A549 (cell line): ENCODE results near the gene OR8B8. TPM values are rescaled to one million over a fixed set of nuclear protein-coding genes. Genes with fewer than 3 reads are reported as not detected.
"Not testable (repeated sequence)": the region's sequence is repeated elsewhere in the genome, so short reads cannot be mapped to it uniquely, and the experiment has no call there.

Experiments used
- ATAC-seq, 2 experiments: fragments of 200-7000 bp in 1 of 2; fragments of >200 bp in 1 of 2; cut with Nextera tagmentation in 1 of 2; cut with Tn5 transposase in 1 of 2; 3 replicates each; pipeline versions ENCODE4 v1.8.0 to v1.9.1; 2018 to 2020; ENCODE audit warnings: mild to moderate bottlenecking in 1 of 2, moderate library complexity in 1 of 2
- CTCF ChIA-PET: fragments of 300-600 bp; sonication (Branson Sonifier 250); formaldehyde crosslinking; extraction: SDS; loops from one replicate; lab custom pipeline; 2021; ENCODE audit warnings: antibody characterized with exemption, inconsistent platforms; lab: Yijun Ruan, JAX
- POLR2A ChIA-PET: fragments of 350-600 bp; formaldehyde crosslinking; extraction: SDS; loops from one replicate; lab custom pipeline; 2021; ENCODE audit warnings: antibody characterized with exemption, inconsistent platforms; lab: Yijun Ruan, JAX
- DNase-seq, 2 experiments: peaks; one replicate each; pipeline versions ENCODE4 v3.0.0 to v3.0.0-alpha.2; 2011 to 2016; ENCODE audit warnings: low read depth in 1 of 2, low spot score in 1 of 2
- FAIRE-seq: peaks from 2 replicates; lab custom pipeline; 2011; peaks lifted over from hg19 to GRCh38; lab: Jason Lieb, UNC
- H3K27ac ChIP-seq, 2 experiments: fragments of >200 bp; sonication (Bioruptor Twin); formaldehyde crosslinking; 3 replicates each; pipeline ENCODE4 v1.5.1; 2016 to 2017
- H3K4me1 ChIP-seq: fragments of >200 bp; sonication (Bioruptor Twin); formaldehyde crosslinking; 3 replicates; pipeline ENCODE4 v1.6.1; 2016
- H3K4me2 ChIP-seq: fragments of >200 bp; sonication (Bioruptor Twin); formaldehyde crosslinking; 3 replicates; pipeline ENCODE4 v1.6.1; 2016
- H3K4me3 ChIP-seq: fragments of >200 bp; sonication (Bioruptor Twin); formaldehyde crosslinking; 3 replicates; pipeline ENCODE4 v1.5.1; 2016
- H3K9me3 ChIP-seq: fragments of >200 bp; sonication (Bioruptor Twin); formaldehyde crosslinking; 3 replicates; pipeline ENCODE4 v1.6.1; 2016
- HDAC2 ChIP-seq: fragments of 200-600 bp; sonication (generic); IDR thresholded peaks from 2 replicates; pipeline ENCODE4 v1.6.1; 2016
- NFE2L2 ChIP-seq: fragments of 150-350 bp; conservative IDR thresholded peaks from 2 replicates; pipeline ENCODE4 v1.6.1; 2014; ENCODE audit warnings: low read length
- RAD21 ChIP-seq, 2 experiments: fragments of >200 bp in 1 of 2; sonication (Bioruptor Twin) in 1 of 2; formaldehyde crosslinking in 1 of 2; IDR thresholded peaks in 1 of 2; conservative IDR thresholded peaks in 1 of 2; 2 replicates in 1 of 2; 3 replicates in 1 of 2; pipeline ENCODE4 v1.6.1; 2012 to 2018; ENCODE audit warnings: inconsistent platforms in 1 of 2
- WGBS: methylation state at CpG from one replicate; pipeline ENCODE4 v1.1.6; 2017; ENCODE audit errors: missing lambda C conversion rate; 5-methylcytosine and 5-hydroxymethylcytosine counted together
- polyA plus RNA-seq, 4 experiments: library from polyadenylated mRNA; depleted of rRNA in 3 of 4; stranded (reverse); fragments of >200 nt; fragmentation: RNase III in 1 of 4; extraction: RNeasy Plus Mini Kit Qiagen cat#74134 plus additional on column Dnase treatment in 1 of 4; gene quantifications; 2 replicates in 3 of 4; 3 replicates in 1 of 4; pipeline ENCODE4 v1.2.3, GENCODE V29; 2011 to 2017

The OR8B8 gene
- polyA plus RNA-seq, 2 of the 4 experiments (the other 2 are of a cell fraction): not detected

DNA sequence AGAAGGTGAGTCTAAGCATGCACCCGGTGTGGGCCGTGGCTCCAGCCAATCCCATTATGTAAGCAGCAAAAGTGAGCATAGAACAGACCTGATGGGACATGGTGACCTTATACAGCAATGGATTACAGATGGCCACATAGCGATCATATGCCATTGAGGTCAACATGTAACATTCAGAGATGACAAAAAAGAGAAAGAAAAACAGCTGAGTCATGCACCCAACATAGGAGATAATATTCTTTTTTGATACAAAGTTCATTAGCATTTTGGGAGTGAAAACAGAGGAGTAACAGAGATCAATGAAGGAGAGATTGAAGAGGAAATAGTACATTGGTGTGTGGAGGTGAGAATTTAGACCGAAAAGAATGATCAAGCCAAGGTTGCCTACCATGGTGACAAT, 48.6 kb downstream of the OR8B8 start:
- FAIRE-seq, CTCF ChIA-PET, H3K4me3 ChIP-seq, H3K9me3 ChIP-seq, H3K4me2 ChIP-seq, DNase-seq, H3K4me1 ChIP-seq, ATAC-seq, H3K27ac ChIP-seq, POLR2A ChIA-PET: not testable (repeated sequence)
- 50% methylated on average over 2 of the region's 4 CpGs for WGBS
- TF ChIP-seq NFE2L2: peak; percentile 47; the same call in 1 of the 2 replicates

DNA sequence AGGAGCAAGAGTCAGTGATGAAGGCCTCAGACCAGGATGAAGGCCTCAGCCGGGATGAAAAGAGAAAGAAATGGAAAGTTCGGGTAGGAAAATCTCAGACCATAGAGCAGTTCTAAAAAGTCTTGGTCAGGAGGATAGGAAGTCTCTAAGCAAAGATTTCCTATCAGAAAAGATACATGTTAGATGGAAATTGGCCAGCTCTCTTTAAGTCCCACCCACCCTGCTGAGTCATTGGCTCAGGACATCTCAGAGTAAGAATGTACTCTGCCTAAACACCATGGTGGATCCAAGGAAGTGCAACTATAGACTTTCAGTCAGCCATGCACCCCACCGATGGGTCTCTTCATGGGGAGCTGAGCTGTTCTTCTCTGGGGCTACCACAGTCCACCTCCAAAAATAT, 51.1 kb downstream of the OR8B8 start:
- H3K27ac ChIP-seq: no peak overlapping the region
- no peaks in the 10 kb centered on the region for H3K9me3 ChIP-seq
- TF ChIP-seq RAD21 (conservative IDR thresholded peaks at IDR 0.05 in 1 of 2, IDR thresholded peaks at IDR 0.05 in 1 of 2): no peak
- no peak for TF ChIP-seq HDAC2
- H3K4me3 ChIP-seq: no peak overlapping the region
- 0 out of 6 replicates have a peak, but pooled peaks of 1 of the 2 experiments have one; percentile 44 for ATAC-seq
- H3K4me2 ChIP-seq: no peak overlapping the region
- POLR2A ChIA-PET: no interaction called here
- DNase-seq: peak in 1 of 2 experiments; percentile 27
- CTCF ChIA-PET: no interaction called here
- WGBS: 32% methylated on average over 3 of the region's 3 CpGs
- no peaks in the 10 kb centered on the region for H3K4me1 ChIP-seq
- FAIRE-seq: no peak

Other genes starting within 250 kb of the OR8B8 start
- gene OR8G1, start 204.6 kb downstream of the OR8B8 start, polyA plus RNA-seq (2011; rRNA removed): not detected in 2 replicates
- not detected in 3 replicates for gene OR8G1, start 204.6 kb downstream of the OR8B8 start, polyA plus RNA-seq (2017; fragmentation: RNase III; extraction: RNeasy Plus Mini Kit Qiagen cat#74134 plus additional on column Dnase treatment)
- gene OR8G5, start 189.3 kb downstream of the OR8B8 start, polyA plus RNA-seq (2011; rRNA removed): not detected in 2 replicates
- not detected in 3 replicates for gene OR8G5, start 189.3 kb downstream of the OR8B8 start, polyA plus RNA-seq (2017; fragmentation: RNase III; extraction: RNeasy Plus Mini Kit Qiagen cat#74134 plus additional on column Dnase treatment)
- gene OR8D1, start 131.7 kb downstream of the OR8B8 start, polyA plus RNA-seq (2011; rRNA removed): not detected in 2 replicates
- gene OR8D1, start 131.7 kb downstream of the OR8B8 start, polyA plus RNA-seq (2017; fragmentation: RNase III; extraction: RNeasy Plus Mini Kit Qiagen cat#74134 plus additional on column Dnase treatment): not detected in 3 replicates
- gene OR8D2, start 125.5 kb downstream of the OR8B8 start, polyA plus RNA-seq (2011; rRNA removed): not detected in 2 replicates
- gene OR8D2, start 125.5 kb downstream of the OR8B8 start, polyA plus RNA-seq (2017; fragmentation: RNase III; extraction: RNeasy Plus Mini Kit Qiagen cat#74134 plus additional on column Dnase treatment): not detected in 3 replicates
- not detected in 2 replicates for gene OR8B2, start 61.2 kb downstream of the OR8B8 start, polyA plus RNA-seq (2011; rRNA removed)
- gene OR8B2, start 61.2 kb downstream of the OR8B8 start, polyA plus RNA-seq (2017; fragmentation: RNase III; extraction: RNeasy Plus Mini Kit Qiagen cat#74134 plus additional on column Dnase treatment): not detected in 3 replicates
- gene OR8B3, start 46.7 kb downstream of the OR8B8 start, polyA plus RNA-seq (2011; rRNA removed): not detected in 2 replicates
- not detected in 3 replicates for gene OR8B3, start 46.7 kb downstream of the OR8B8 start, polyA plus RNA-seq (2017; fragmentation: RNase III; extraction: RNeasy Plus Mini Kit Qiagen cat#74134 plus additional on column Dnase treatment)
- gene OR8B4, start 20.8 kb downstream of the OR8B8 start, polyA plus RNA-seq (2011; rRNA removed): not detected in 2 replicates
- not detected in 3 replicates for gene OR8B4, start 20.8 kb downstream of the OR8B8 start, polyA plus RNA-seq (2017; fragmentation: RNase III; extraction: RNeasy Plus Mini Kit Qiagen cat#74134 plus additional on column Dnase treatment)
- not detected in 2 replicates for gene OR8B12, start 98.0 kb upstream of the OR8B8 start, polyA plus RNA-seq (2011; rRNA removed)
- gene OR8B12, start 98.0 kb upstream of the OR8B8 start, polyA plus RNA-seq (2017; fragmentation: RNase III; extraction: RNeasy Plus Mini Kit Qiagen cat#74134 plus additional on column Dnase treatment): not detected in 3 replicates
- gene OR8A1, start 124.3 kb upstream of the OR8B8 start, polyA plus RNA-seq (2011; rRNA removed): not detected in 2 replicates
- gene OR8A1, start 124.3 kb upstream of the OR8B8 start, polyA plus RNA-seq (2017; fragmentation: RNase III; extraction: RNeasy Plus Mini Kit Qiagen cat#74134 plus additional on column Dnase treatment): not detected in 3 replicates
- gene PANX3, start 165.7 kb upstream of the OR8B8 start, polyA plus RNA-seq (2011; rRNA removed): not detected in 2 replicates
- gene PANX3, start 165.7 kb upstream of the OR8B8 start, polyA plus RNA-seq (2017; fragmentation: RNase III; extraction: RNeasy Plus Mini Kit Qiagen cat#74134 plus additional on column Dnase treatment): not detected in 3 replicates
- gene TBRG1, start 177.2 kb upstream of the OR8B8 start, polyA plus RNA-seq (2011; rRNA removed): 29.2 and 37.4 TPM in 2 replicates
- 13.0 to 13.8 TPM (median 13.6 TPM) in 3 replicates for gene TBRG1, start 177.2 kb upstream of the OR8B8 start, polyA plus RNA-seq (2017; fragmentation: RNase III; extraction: RNeasy Plus Mini Kit Qiagen cat#74134 plus additional on column Dnase treatment)
- gene SIAE, start 228.0 kb upstream of the OR8B8 start, polyA plus RNA-seq (2011; rRNA removed): 23.2 and 28.5 TPM in 2 replicates
- gene SIAE, start 228.0 kb upstream of the OR8B8 start, polyA plus RNA-seq (2017; fragmentation: RNase III; extraction: RNeasy Plus Mini Kit Qiagen cat#74134 plus additional on column Dnase treatment): 10.3 to 12.6 TPM (median 10.4 TPM) in 3 replicates
- 15.8 and 23.8 TPM in 2 replicates for gene SPA17, start 228.2 kb upstream of the OR8B8 start, polyA plus RNA-seq (2011; rRNA removed)
- gene SPA17, start 228.2 kb upstream of the OR8B8 start, polyA plus RNA-seq (2017; fragmentation: RNase III; extraction: RNeasy Plus Mini Kit Qiagen cat#74134 plus additional on column Dnase treatment): 27.1 to 36.6 TPM (median 27.3 TPM) in 3 replicates